HG03103 (cell line): ENCODE data around the gene XDH.

ENCODE experiments used
- ATAC-seq: cut with Tn5 transposase; IDR thresholded peaks from one replicate; pipeline ENCODE4 v1.9.1; 2021; ENCODE audit warnings: low read depth; ENCODE audit not compliant: unreplicated experiment

XDH gene

DNA sequence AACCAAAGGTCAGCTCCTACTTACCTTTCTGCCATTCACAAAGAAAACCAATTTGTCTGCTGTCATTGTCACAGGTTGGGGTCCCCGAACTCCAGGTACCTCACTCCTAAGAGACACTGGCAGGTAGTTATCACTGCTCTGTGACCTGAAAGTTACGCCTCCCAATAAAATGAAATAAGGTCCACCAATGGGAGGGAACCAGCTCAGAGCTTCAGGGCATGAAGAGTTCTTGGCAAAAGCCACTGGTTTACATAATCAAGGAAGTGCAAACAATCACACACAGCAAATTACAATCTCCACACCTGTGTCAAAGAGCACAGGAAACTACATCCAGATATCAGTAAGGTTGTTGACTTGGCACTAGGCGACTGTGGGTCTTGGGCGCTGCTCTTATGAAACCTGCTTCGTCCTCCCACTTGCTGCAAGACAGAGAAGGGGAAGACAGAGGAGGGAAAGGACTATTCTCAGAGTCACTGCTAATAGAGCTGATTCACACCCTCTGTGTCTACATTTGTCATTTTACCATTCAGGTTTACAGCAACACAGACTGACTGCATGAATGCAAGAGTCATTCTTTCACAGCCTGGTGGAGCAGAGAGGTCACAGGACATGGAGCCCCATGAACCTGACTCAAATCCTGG lies at the start of gene XDH:
Gene XDH, minus strand, starts transcription at position 142 of the 641 bp plus-strand sequence. Its CDS starts 76 bp downstream, at position 66.
- no peak for ATAC-seq

DNA sequence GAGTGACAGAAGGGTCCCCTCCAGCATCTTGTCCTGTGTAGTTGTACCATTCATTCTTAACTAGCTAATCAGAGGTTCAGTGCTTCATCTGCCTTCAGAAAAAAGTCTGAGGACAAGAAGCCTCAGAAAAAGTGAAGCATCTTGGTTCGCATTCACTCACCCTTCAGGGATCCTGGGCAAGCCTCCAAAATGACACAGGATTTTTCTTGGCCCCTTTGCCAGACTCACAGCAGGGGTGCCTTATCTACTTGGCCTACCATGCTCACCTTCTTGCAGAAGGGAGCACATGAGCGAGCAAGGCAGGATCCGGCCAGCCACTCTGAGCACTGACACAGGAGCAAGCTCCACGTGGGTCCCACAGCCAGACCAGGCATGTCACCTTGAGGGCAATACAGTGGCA lies 43.1 kb upstream of the XDH start:
- ATAC-seq = no peak

DNA sequence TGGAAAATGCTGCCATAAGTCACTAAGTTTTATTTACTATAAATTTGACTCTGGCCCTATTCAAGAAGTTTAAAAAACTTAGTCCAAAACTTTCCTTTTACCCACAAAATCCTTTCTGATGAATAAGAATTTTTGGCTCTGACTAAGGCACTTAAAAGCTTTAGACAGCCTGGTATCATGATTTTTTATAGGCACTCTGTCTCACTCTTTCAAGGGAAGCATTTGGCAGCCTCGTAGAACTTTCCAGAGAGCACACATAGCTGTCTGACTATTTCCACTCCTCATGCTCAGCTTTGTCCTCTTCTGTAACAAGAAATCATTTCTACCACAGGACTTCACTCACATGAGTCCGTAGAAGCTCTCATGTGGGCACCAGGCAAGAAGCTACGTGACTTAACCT lies 32.3 kb upstream of the XDH start:
- no peak for ATAC-seq

DNA sequence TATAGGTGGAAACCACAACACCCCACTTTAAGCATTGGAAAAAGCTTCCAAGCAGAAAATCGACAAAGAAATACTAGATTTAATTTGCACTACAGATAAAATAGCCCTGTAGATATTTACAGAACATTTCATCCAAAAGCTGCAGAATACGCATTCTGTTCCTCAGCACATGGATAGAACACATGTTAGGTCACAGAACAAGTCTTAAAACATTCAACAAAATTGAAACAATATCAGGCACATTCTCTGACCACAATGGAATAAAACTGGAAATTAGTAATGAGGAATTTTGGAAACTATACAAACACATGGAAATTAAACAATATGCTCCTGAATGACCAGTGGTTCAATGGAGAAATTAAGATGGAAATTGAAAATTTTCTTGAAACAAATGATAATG lies 27.8 kb upstream of the XDH start:
- ATAC-seq = no peak

DNA sequence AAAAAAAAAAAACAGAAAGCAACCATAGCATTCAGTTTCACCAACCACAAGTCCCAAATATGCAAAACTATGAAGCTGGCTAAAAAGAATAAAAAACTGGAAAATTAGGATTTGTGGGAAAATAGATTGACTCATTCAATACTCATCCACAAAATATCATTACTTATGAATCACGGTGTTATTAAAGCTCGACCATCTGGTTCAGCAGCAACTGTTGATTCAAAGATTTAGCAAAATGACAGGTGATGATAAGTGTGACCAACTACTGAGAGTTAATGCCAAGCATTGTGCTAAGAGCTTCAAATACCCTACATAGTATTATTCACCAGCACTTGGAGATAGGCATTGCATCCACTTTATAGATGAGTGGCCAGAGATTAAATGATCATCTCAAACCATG lies 26.2 kb upstream of the XDH start:
- ATAC-seq = no peak

DNA sequence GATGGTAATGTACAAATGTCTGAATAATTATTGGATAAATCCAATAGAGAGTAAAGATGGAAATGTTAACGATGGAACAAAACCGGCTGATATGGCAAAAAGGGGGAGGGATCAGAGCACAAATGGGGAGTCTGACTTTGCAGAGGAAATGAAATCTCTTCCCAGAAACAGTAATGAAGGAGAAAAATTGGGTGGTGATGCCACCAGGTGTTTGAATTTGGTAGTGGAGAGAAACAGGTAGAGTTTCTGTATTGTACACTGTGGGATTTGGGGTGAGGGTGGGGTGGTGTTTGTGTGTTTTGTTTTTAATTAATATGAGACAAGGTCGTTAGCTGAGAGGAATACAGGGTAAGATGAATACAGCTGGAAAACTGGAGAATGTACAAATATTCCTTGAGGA lies 20.4 kb upstream of the XDH start:
- ATAC-seq = no peak

DNA sequence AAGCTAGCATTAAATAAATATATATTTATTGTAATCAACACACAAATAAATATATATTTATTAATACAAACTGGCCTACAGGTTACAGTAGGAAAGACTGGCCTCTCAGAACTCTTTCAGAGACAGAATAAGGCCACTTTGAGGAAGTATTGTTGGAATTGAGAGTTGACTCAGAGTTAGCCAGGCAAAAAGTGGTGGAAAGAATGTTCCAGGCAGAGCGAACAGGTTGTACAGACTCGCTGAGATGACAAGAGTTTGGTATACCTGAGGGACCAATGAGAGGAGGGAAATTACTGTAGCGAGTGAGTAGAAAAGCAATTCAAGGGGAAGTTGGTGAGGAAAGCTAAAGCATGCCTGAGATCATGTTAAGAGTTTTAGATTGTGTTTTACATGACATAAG lies 19.0 kb upstream of the XDH start:
- ATAC-seq = no peak

DNA sequence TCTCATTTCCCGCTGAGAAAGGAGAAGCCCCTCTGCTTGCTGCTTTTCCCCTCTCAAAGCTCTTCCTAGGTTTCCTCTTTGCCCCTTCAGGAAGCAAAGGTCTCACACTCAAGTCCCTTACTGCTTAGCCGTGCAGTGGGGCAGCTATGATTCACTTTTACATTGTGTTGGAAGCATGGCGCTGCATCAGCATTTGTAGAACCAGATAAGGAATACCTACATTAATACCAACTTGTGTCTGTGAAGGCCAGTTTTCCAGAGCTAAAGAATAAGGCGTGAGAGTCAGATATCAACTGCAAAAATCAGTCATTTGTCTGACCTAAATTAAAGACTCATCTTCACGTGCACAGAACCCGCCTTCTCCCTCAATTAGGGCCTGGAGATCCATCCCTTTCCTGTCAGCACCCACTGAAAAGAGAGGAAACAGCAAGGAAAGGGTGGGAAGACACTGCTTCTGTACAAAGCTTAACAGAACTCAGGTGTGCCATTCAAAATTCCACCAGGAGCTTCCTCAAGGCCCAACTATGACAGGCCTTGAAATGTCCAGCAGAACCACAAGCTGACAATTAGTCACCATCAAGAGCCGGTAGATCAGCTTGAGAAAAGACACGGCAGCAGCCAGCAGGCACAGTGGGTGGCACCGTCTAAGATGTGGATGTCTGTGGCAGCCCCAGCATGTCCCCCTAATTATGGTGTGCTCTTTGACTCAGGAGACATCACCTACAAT lies 16.1 kb upstream of the XDH start:
- ATAC-seq = no peak

DNA sequence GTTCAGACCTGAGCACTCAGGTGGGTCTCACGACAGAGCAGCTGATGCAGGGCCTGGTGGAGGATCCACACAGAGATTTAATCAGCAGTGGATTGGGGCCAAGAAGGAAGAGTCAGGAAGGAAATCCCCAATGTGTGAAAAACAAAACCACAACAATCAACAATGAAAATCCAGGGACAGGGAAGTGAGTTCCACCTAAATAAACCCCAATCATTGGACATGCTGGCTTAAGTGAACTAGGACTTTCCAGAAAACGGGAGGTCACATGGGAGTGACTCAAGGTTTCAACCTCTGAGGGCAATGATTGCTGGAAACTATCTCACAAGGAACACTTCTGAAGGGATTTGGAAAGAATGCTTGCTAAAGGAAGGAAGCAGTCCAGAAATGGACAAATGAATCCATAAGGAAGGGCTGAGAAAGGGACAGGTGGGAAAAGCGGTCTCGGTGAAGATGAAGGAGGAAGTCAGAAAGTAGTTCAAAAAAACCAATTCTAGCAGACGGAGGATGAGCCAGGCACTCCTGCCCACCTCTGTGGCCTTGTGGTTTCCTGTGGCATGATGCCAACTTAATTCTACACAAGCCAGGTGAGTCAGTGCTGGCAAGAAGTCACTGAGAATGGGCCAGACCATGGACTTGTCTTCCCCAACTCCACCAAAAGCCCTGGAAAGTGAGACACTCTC lies 15.4 kb upstream of the XDH start:
- ATAC-seq = no peak

DNA sequence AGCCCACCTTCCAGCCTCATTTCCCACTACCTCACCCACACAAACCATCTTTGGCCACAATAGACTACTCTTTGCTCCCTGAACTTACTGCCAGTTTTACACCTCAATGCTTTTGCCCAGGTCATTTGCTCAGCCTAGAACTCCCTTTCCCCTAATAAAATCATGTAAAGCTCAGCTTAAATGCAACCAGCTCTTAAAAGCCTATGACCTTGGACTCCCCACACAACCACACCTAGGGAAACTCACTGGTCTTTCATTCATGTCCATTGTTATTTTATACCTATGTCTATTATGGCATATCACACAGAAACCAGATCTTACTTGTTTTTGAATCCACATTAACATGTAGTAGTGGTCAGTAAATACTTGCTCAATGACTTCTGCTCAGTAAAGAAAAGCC lies 14.5 kb upstream of the XDH start:
- no peak for ATAC-seq

DNA sequence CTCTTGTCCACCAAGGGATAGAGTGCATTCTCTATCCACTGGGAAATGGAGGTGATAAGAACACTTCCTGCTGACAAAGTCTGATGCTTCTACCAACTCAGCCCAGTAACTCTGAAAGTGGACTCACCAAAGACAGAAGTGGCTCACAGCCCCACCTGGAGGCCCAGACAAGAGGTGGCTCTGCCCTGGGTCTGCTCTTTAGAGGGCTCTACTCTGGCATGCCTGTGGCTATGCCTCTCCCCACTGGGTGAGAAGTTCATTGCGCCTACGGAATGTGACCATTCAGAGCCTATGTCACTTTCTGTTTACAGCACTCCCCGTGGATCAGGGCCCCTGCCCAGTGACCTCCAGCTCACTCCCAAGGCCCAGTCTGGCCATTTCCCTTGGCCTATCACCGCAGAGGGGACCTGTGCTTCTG lies 13.5 kb upstream of the XDH start:
- ATAC-seq = no peak

DNA sequence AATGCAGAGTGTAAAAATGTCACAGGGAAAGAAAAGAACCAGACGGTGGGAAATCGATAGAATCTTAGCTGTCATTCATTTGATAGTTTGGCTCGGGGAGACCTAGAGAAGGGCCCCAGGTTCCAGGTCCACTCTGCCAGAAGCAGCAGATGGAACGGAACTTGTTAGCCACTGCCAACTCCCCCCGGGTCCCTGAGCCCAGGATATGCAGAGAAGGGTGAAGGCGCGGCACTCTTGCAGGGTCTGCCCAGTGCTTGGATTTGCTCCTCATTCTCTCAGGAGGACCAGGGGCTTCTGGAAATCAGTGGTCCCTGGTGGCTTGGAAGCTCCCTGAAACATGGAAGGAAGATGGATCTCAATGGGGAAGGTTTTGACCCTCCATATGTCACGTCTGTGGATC lies 11.6 kb upstream of the XDH start:
- no peak for ATAC-seq

DNA sequence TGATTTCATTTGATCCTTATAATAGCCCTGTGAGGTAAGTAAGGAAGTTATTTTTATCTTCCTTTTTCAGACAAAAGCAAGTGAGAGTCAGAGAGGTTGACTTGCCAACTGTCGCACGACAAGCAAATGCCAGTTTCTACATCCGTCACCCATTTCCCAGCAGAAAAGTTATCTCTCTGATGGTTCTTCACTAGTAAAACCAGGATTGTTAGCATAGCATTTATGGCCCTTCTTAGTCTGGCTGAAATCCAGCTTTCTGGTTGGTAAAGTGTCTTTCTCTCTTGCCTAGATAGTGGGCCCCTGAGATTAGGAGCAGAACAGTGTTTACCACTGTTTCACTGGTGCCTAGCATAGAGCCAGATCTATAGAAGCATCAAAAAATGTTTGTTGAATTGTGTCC lies 7.1 kb upstream of the XDH start:
- ATAC-seq = no peak

DNA sequence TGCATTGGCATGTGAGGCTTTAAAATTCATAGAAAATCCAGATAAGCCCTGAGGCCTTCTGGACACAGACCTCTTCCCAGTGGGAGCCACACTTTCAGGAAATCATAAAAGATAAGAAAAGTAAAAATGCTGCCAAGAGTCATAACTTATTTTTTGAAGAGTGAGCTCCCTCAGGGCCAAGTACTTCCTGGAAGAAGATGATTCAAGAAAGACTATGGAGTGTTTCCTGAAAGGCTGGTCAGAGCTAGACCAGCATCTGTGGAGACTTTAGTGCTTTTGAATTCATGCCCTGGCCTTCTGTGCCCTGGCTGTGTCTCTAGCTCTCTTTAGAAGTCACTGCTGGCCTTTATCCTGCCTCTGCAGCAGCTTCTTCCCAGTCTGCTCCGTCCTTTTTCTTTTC lies 6.4 kb upstream of the XDH start:
- no peak for ATAC-seq

DNA sequence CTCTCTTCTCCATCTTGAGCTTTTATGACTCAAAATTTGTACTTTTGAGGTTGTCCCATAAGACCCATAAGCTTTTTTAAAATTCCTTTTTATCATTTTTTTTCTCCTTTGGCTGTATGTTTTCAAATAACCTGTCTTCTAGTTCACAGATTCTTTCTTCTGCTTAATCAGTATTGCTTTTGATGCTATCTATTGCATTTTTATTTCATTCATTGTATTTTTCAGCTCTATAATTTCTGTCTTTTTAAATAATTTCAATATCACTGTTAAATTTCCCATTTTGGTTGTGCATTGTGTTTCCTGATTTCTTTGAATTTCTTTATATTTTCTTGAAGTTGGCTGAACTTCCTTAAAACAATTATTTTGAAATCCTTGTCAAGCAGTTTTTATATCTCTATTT lies 4.8 kb upstream of the XDH start:
- ATAC-seq = no peak

DNA sequence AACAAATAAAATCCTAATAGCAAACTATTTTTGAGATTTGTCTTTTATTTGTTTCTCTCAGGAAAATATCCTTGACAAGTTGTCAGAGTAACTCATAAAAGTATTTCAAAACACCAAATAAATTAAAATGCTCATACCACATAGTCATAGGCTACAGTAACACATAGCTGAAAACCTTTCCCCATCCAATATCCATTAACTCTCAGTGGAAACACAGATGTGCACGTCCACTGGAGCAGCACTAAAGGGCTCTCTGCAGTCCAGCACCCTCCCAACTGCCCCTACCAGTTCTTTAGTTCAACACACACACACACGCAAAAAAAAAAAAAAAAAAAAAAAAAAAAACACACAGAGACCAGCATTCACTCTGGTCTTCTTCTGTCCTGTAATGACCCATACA lies 879 bp upstream of the XDH start:
- no peak for ATAC-seq

DNA sequence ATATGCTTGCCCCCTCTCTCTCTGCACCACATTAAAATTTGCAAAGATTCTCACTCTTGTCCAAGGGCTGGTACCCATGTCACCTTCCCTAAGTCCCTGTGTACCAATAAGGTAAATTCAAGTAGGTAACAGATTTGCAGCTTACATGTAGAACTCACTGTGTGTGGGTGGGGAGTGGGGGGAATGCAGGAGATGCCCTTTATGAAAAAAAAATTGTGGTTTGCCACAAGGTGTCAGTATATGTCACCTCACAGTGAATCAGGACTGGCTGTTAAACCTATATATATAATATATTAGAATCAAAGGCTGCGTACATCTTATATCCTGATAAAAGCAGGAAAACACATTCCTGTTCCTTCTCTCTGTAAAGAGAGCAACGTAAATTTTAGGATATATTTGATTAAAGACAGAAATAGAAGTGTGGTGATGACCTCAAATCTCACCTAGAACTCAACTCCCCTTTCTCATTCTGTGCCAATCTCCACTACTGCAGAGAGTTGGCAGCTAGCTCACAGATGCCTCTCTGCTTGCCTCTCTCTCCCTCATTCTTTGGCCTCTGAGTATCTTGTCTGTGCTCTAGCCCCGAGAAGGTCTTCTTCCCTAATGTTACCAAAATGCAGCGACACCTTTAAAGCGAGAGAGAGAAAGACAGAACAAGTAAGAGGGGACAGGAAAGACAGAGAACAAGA lies 536 bp downstream of the XDH start:
- no peak for ATAC-seq

DNA sequence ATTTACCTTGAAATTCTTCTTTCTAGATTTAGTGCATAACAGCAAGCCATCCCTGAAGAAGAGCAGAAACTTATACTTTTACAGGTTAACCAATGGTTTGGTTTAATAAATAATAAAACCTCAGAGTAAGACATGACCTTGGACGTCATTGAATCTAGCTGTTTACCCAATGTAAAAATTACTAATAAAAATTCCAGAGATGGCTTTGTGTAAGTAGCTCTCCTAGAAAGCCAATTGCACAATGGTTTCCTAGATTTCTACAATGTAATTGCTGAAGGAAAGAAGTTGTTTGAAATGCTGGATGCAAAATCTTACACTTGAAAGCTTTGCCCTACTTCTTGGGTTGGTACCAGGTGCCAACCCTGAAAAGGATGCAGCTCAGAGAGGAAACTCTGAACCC lies 1.5 kb downstream of the XDH start:
- no peak for ATAC-seq

DNA sequence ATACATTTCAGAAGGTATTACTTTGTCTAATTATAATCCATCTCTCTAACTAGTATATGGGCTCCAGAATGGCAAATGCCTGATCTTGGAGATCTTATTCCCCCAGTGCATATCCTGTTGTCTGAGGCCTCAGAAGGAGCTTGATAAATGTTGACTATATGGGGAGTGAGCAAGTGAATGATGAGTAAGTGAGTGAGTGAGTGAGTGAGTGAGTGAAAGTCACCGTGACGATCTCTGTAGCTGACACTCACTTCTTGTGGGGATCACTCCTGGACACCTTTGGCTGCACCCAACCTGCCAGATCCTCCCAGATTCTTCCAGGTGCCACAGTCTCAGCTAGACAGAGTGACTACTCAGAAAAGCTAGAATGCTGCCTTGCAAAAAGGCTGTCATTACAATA lies 2.8 kb downstream of the XDH start:
- ATAC-seq = no peak

DNA sequence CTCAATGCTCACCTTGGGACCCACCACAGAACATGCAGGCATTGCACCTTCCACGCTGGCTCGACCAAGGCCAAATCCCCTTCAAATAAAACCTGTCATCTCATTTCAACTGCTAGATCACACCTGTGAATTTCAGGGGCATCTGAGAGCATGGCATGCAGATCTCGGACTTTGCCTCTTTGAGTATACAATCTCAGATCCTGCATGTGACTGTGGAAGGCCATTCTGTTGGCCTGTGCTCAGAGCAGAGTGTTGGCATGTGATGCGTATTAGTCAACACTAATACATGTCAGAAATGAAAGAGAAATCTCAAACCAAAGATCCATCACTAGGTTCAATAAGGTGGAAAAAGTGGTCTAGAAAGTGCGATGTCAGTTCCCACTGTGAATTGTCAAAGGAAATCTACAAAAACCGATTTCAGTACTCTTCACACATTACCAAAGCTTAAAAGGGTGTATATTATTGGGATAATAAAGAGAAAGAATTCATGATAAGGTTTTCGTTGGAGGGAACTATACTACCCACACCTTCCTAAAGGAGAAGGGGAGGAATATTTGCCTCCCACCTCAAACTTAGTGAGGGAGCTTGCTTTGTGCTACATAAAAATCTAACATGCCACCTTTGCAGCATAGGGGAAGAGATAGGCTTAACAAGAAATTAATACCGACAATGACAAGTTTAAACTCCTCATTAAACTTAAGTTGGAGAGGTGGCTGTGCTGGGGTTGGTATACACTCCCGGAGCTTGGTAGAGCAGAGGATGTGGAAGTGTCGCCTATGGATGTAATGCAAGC lies 7.8 kb downstream of the XDH start:
- no peak for ATAC-seq

DNA sequence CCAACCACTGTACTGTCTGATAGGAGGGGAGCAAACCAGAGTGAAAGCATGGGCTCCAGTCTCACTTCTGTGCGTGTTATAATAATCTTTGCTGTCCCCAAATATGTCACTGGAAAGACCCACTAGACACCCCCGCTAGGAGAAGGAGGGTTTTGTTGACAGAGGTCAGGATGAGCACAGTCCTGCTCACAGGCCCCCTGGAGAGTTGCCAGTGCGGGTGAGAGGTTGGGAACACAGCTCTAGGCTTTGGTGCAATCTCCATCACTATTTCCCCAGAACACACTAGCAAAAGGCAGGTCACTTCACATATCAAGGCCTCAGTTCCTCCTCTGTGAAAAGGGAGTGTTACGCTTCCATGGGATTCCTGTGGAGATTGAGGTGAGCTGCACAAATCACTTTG lies 9.7 kb downstream of the XDH start:
- ATAC-seq = no peak
